G401 (cell line): ENCODE results near the gene ZNF514. TPM values are rescaled to one million over a fixed set of nuclear protein-coding genes. Genes with fewer than 3 reads are reported as not detected.
"Not testable (repeated sequence)": the region's sequence is repeated elsewhere in the genome, so short reads cannot be mapped to it uniquely, and the experiment has no call there.

Experiments used
- DNase-seq: peaks from one replicate; pipeline ENCODE4 v3.0.0-alpha.2; 2015; ENCODE audit warnings: low spot score
- in situ Hi-C: cut with HindIII; loops from 2 replicates; pipeline ENCODE4 v1.10.0; 2016; ENCODE audit warnings: low sequenced_read_pairs, mixed read lengths
- total RNA-seq: library from RNA; depleted of rRNA; stranded (reverse); fragments of >200 nt; shearing (Covaris generic); gene quantifications from 2 replicates; pipeline ENCODE4 v1.2.3, GENCODE V29; 2014; rRNA removed

The ZNF514 gene
- total RNA-seq, 1 experiment from 2014 or later: 19.3 TPM

DNA sequence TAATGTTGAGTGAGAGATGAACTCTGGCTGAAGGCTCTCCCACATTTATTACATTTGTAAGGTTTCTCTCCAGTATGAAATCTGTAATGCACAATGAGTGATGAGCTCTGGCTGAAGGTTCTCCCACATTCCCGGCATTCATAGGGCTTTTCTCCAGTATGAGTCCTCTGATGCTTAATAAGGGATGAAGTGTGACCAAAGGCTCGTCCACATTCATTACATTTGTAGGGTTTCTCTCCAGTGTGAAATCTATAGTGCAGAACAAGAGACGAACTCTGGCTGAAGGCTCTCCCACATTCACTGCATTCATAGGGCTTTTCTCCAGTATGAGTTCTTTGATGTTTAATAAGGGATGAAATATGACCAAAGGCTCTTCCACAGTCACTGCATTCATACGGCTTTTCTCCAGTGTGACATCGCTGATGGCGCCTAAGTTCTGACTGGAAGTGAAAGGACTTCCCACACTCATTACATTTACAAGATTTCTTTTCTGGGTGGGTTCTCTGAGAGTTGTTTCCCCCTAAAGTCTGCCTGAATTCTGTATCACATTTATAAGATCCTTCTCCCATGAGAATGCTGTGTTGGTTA is 10.2 kb downstream of the ZNF514 start:
- in situ Hi-C loops: no loop called here
- no peak for DNase-seq

GRCh38 chr2:95143838-95144237 is 15.8 kb downstream of the ZNF514 start:
- in situ Hi-C loops: no loop called here
- DNase-seq: no peak

GRCh38 chr2:95138702-95139101 is 20.9 kb downstream of the ZNF514 start:
- no peak for DNase-seq
- in situ Hi-C loops: no loop called here

GRCh38 chr2:95122197-95122551 is 37.5 kb downstream of the ZNF514 start:
- DNase-seq: no peak
- in situ Hi-C loops: no loop called here

DNA sequence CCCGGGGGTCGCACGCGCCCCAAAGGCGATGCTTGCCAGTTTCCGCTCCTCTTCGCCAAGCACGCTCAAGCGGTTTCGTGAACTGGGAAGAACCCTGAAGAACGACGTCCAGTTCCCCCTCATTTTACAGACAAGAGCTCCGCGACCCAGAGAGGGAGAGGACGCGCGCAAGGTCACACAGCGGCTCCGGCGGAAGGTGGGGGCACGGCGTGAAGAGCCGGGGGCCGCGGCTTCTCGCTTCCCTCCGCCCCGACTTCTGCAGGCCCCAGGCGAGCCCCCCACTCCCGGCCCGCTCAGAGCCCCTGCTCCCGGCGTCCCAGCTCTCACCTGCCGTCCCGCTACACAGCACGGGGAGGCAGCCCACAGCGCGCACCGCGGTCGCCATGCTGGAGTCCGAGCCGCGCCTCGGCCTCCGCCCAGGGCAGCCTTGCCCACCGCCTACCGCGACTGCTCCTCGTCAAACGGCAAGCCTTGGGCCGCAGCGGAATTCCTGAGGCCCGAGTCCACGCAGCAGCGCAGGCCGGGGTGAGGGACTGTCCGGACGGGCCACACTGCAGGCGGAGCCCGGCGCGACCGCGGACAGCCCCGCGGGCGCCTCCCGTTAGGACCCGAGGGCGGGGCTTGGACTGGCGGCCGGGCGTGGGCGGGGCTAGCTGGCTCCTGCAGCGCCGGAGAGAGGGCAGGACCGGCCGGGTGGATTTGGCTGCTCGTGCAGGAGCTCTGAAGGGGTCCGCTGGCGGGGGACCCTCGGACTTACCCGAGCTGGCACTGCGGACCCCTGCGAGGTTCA is 38.0 kb downstream of the ZNF514 start, which contains the start of gene MRPS5:
MRPS5 (minus strand) TSS at position 402 of the 790 bp plus-strand sequence; CDS start at position 385, 17 bp downstream.
- in situ Hi-C loops: no loop called here
- peak; percentile 83 for DNase-seq

- in situ Hi-C loops: no loop called here
- no peak for DNase-seq
These were observed 38.6 kb downstream of the ZNF514 start for GRCh38 chr2:95121093-95121406.

DNA sequence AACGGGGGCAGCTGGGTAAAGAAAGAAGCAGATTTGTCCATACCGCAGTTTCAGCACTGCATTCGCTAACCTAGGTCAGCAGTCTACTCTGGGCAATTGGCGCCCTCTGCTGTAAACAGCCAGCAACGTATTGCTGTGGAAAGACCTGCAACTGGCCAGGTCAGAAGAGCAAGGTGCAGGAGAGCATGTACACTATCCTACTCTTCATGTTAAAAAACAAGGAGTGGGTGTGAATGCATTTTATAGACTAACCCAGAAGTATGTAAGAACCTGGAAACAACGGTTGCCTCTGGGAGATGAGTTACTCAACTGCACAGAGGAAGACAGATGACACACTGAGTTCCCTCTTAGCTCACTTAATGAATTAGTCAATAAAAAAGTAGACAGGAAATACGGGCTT is 44.2 kb downstream of the ZNF514 start:
- in situ Hi-C loops: no loop called here

GRCh38 chr2:95113464-95113863 is 46.2 kb downstream of the ZNF514 start:
- no peak for DNase-seq
- in situ Hi-C loops: no loop called here

More for the DNA sequence above, 44.2 kb downstream of the ZNF514 start:
- peak; percentile 80 for DNase-seq

GRCh38 chr2:95110395-95110794 is 49.3 kb downstream of the ZNF514 start:
- no peak for DNase-seq
- in situ Hi-C loops: no loop called here

- no peak for DNase-seq
- in situ Hi-C loops: no loop called here
These were observed 50.4 kb downstream of the ZNF514 start for GRCh38 chr2:95109260-95109659.

DNA sequence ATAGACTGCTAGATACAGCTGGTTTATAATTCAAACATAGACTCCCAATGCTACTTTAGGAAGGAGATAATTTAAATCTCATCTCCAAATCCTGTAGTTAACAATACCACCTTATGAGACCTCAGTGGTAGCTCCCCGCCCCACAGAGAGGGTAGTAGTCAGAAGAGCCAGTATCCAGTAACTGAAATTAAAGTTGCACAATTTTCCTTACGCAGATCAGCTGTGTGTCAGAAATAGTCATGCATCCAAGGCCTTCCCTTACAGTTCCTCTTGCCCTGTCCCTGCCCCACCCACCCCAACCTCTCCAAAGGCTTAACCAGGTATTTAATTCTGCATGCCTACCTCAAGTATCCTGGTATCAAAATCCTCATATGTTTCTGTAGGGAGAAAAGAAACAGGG is 53.6 kb downstream of the ZNF514 start:
- in situ Hi-C loops: no loop called here
- DNase-seq: no peak

GRCh38 chr2:95104606-95105005 is 55.0 kb downstream of the ZNF514 start:
- in situ Hi-C loops: no loop called here
- no peak for DNase-seq

DNA sequence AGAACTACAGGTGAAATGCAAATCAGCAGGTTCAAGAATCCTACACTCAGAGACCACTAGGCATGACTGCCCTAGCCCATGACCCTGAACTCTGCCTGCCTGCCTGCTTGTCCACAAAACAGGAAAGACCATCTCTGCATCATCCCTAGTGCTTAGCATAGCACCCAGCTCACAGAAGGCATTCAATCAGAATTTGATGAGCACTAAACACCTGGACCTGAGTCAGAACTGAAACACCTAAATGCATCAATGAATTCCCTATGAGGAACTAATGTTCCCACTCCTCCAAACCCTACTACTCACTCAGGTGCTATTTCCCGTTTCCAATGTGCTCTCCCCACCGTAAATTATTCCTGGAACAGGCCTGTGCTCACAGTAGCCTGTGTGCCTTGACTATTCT is 59.7 kb downstream of the ZNF514 start:
- in situ Hi-C loops: no loop called here
- no peak for DNase-seq

GRCh38 chr2:95098273-95098672 is 61.4 kb downstream of the ZNF514 start:
- in situ Hi-C loops, DNase-seq: not testable (repeated sequence)

Other genes with a start within 250 kb of the ZNF514 start
- not detected in 2 replicates for gene MAL, start 134.1 kb downstream of the ZNF514 start, total RNA-seq
- gene MRPS5, start 38.0 kb downstream of the ZNF514 start, total RNA-seq: 76.7 and 85.7 TPM in 2 replicates
- 4.5 and 6.9 TPM in 2 replicates for gene ZNF2, start 6.0 kb upstream of the ZNF514 start, total RNA-seq
- 2.5 and 2.6 TPM in 2 replicates for gene ZNF892, start 47.7 kb upstream of the ZNF514 start, total RNA-seq
- 0.03 TPM in 1 of 2 replicates, not detected in the other for gene PROM2, start 114.6 kb upstream of the ZNF514 start, total RNA-seq
- 0.43 TPM in 1 of 2 replicates, not detected in the other for gene KCNIP3, start 137.5 kb upstream of the ZNF514 start, total RNA-seq
- gene FAHD2A, start 242.9 kb upstream of the ZNF514 start, total RNA-seq: 50.9 and 65.5 TPM in 2 replicates